HG03439 (cell line): ENCODE results near the gene AXL.

Experiments used
- ATAC-seq: cut with Tn5 transposase; IDR thresholded peaks from one replicate; pipeline ENCODE4 v1.9.1; 2021; ENCODE audit warnings: mild to moderate bottlenecking, moderate library complexity; ENCODE audit not compliant: unreplicated experiment

Gene AXL

GRCh38 chr19:41233748-41234240, 14.8 kb downstream of the AXL start:
- ATAC-seq, result no peak

GRCh38 chr19:41234512-41235168, 15.6 kb downstream of the AXL start:
- no peak for ATAC-seq

- ATAC-seq, result no peak
These were observed 16.5 kb downstream of the AXL start for GRCh38 chr19:41235480-41235879.

GRCh38 chr19:41238244-41238643, 19.2 kb downstream of the AXL start:
- no peak for ATAC-seq

- ATAC-seq, result no peak
These were observed 20.3 kb downstream of the AXL start for GRCh38 chr19:41239363-41239762.

- no peak for ATAC-seq
These were observed 21.0 kb downstream of the AXL start for GRCh38 chr19:41239961-41240574.

- no peak for ATAC-seq
These were observed 22.8 kb downstream of the AXL start for GRCh38 chr19:41241859-41242258.

GRCh38 chr19:41244117-41244516, 25.1 kb downstream of the AXL start:
- no peak for ATAC-seq

GRCh38 chr19:41245843-41246242, 26.8 kb downstream of the AXL start:
- no peak for ATAC-seq

- ATAC-seq, result no peak
These were observed 29.9 kb downstream of the AXL start for GRCh38 chr19:41248895-41249294.

- ATAC-seq, result no peak
These were observed 30.8 kb downstream of the AXL start for GRCh38 chr19:41249707-41250423.

- no peak for ATAC-seq
These were observed 34.6 kb downstream of the AXL start for GRCh38 chr19:41253660-41254059.

GRCh38 chr19:41255171-41255570, 36.1 kb downstream of the AXL start:
- no peak for ATAC-seq

- ATAC-seq, result no peak
These were observed 42.6 kb downstream of the AXL start for GRCh38 chr19:41261474-41262190.

- no peak for ATAC-seq
These were observed 44.2 kb downstream of the AXL start for GRCh38 chr19:41263042-41263849.

- peak; percentile 74 for ATAC-seq
These were observed 45.0 kb downstream of the AXL start, which contains the start of gene HNRNPUL1 for GRCh38 chr19:41263850-41264580. HNRNPUL1 (plus strand) TSS chr19:41264372; CDS start chr19:41264504, 132 bp downstream.

GRCh38 chr19:41264581-41265394, 45.8 kb downstream of the AXL start:
- ATAC-seq, result no peak

- ATAC-seq, result no peak
These were observed 46.6 kb downstream of the AXL start for GRCh38 chr19:41265395-41266153.
